CD14-positive monocyte (primary cell): ENCODE results near the gene NOC2L. TPM values are rescaled to one million over a fixed set of nuclear protein-coding genes. Genes with fewer than 3 reads are reported as not detected.

Experiments
- DNase-seq, 3 donors: peaks; one replicate each; pipeline ENCODE4 v3.0.0-alpha.2; 2011 to 2022
- H2AFZ ChIP-seq: 2 replicates; pipeline ENCODE4 v1.6.0; 2012; ENCODE audit warnings: mild to moderate bottlenecking, low read depth, low read length, inconsistent platforms; ENCODE audit not compliant: insufficient read depth, poor library complexity, severe bottlenecking
- H3K27ac ChIP-seq, 2 donors: 1 replicate in 1 of 2; 2 replicates in 1 of 2; pipeline ENCODE4 v1.5.1; 2012 to 2013; ENCODE audit warnings: low read length in 2 of 2, control low read depth in 1 of 2, inconsistent platforms in 1 of 2, low read depth in 1 of 2, mild to moderate bottlenecking in 1 of 2
- H3K27me3 ChIP-seq, 2 donors: one replicate each; pipeline versions ENCODE4 v1.6.0 to v1.6.1; 2011 to 2013; ENCODE audit warnings: low read length in 2 of 2; ENCODE audit not compliant: control insufficient read depth in 2 of 2, insufficient read depth in 2 of 2
- H3K36me3 ChIP-seq, 2 donors: replicated peaks in 1 of 2; 1 replicate in 1 of 2; 2 replicates in 1 of 2; pipeline versions ENCODE4 v1.5.1 to v1.6.1; 2012 to 2013; ENCODE audit warnings: low read length in 2 of 2, control low read depth in 1 of 2, inconsistent platforms in 1 of 2, mild to moderate bottlenecking in 1 of 2; ENCODE audit not compliant: insufficient read depth in 2 of 2, control insufficient read depth in 1 of 2
- H3K4me1 ChIP-seq, 2 donors: 1 replicate in 1 of 2; 2 replicates in 1 of 2; pipeline versions ENCODE4 v1.5.1 to v1.6.1; 2012 to 2013; ENCODE audit warnings: low read length in 2 of 2, control low read depth in 1 of 2, inconsistent platforms in 1 of 2, mild to moderate bottlenecking in 1 of 2, moderate library complexity in 1 of 2; ENCODE audit not compliant: insufficient read depth in 2 of 2, control insufficient read depth in 1 of 2
- H3K4me2 ChIP-seq: replicated peaks from 2 replicates; pipeline ENCODE3; 2012; ENCODE audit warnings: low read length, moderate library complexity, mild to moderate bottlenecking; ENCODE audit not compliant: poor library complexity, severe bottlenecking; ENCODE audit errors: extremely low read depth
- H3K4me3 ChIP-seq, 3 experiments: fragments of 200-600 bp in 1 of 3; sonication (generic) in 1 of 3; replicated peaks in 1 of 3; 1 replicate in 2 of 3; 2 replicates in 1 of 3; pipeline ENCODE4 v1.5.1; 2011 to 2013; ENCODE audit warnings: low read length in 3 of 3, mild to moderate bottlenecking in 3 of 3, control low read depth in 2 of 3, low read depth in 2 of 3, inconsistent platforms in 1 of 3, moderate library complexity in 1 of 3
- H3K79me2 ChIP-seq: 2 replicates; pipeline ENCODE4 v1.6.0; 2012; ENCODE audit warnings: mild to moderate bottlenecking, control low read depth, inconsistent platforms, low read length, moderate library complexity; ENCODE audit not compliant: insufficient read depth
- H3K9ac ChIP-seq: 2 replicates; pipeline ENCODE4 v1.6.0; 2017; ENCODE audit warnings: low read length, mild to moderate bottlenecking; ENCODE audit not compliant: insufficient read depth, poor library complexity, severe bottlenecking
- H3K9me3 ChIP-seq, 2 donors: replicated peaks in 1 of 2; 1 replicate in 1 of 2; 2 replicates in 1 of 2; pipeline versions ENCODE4 v1.5.1 to v1.6.1; 2012 to 2013; ENCODE audit warnings: low read length in 2 of 2, control low read depth in 1 of 2; ENCODE audit not compliant: control insufficient read depth in 1 of 2, insufficient read depth in 1 of 2
- H4K20me1 ChIP-seq: 2 replicates; pipeline ENCODE4 v1.6.0; 2012; ENCODE audit warnings: mild to moderate bottlenecking, low read length, control low read depth, moderate library complexity; ENCODE audit not compliant: insufficient read depth
- H3K27ac Mint-ChIP-seq, 7 donors: one replicate each; pipeline ENCODE4 v1.8.0; 2020; ENCODE audit warnings: mild to moderate bottlenecking in 7 of 7, mixed read lengths in 7 of 7, moderate library complexity in 6 of 7, inconsistent platforms in 2 of 7
- H3K27me3 Mint-ChIP-seq, 3 donors: one replicate each; pipeline ENCODE4 v1.8.0; 2021 to 2022; ENCODE audit warnings: low read depth in 3 of 3, mild to moderate bottlenecking in 3 of 3, mixed read lengths in 3 of 3, moderate library complexity in 3 of 3, inconsistent platforms in 1 of 3
- H3K36me3 Mint-ChIP-seq, 2 donors: one replicate each; pipeline ENCODE4 v1.8.0; 2020; ENCODE audit warnings: mixed read lengths in 2 of 2, inconsistent platforms in 1 of 2, mild to moderate bottlenecking in 1 of 2
- H3K4me1 Mint-ChIP-seq: one replicate; pipeline ENCODE4 v1.8.0; 2020; ENCODE audit warnings: mild to moderate bottlenecking, mixed read lengths
- H3K4me3 Mint-ChIP-seq, 2 donors: one replicate each; pipeline ENCODE4 v1.8.0; 2020; ENCODE audit warnings: mild to moderate bottlenecking in 2 of 2, mixed read lengths in 2 of 2, moderate library complexity in 1 of 2
- H3K9me3 Mint-ChIP-seq, 7 donors: one replicate each; pipeline ENCODE4 v1.8.0; 2020 to 2022; ENCODE audit warnings: mixed read lengths in 7 of 7, mild to moderate bottlenecking in 6 of 7, moderate library complexity in 6 of 7, inconsistent platforms in 2 of 7
- CTCF ChIP-seq: fragments of 200-600 bp; IDR thresholded peaks from one replicate; pipeline ENCODE4 v1.8.0; 2022; ENCODE audit warnings: antibody characterized with exemption, mild to moderate bottlenecking
- WGBS: methylation state at CpG from one replicate; pipeline ENCODE4 v1.1.5; 2013; ENCODE audit warnings: missing lambda C conversion rate; ENCODE audit not compliant: insufficient coverage; 5-methylcytosine and 5-hydroxymethylcytosine counted together
- intact Hi-C, 2 donors: fragments of 100-400 bp; cut with micrococcal nuclease; formaldehyde crosslinking; loops; one replicate each; pipeline versions ENCODE4 v1.15.0 to v1.15.1; 2023
- polyA plus RNA-seq, 3 donors: library from polyadenylated mRNA; depleted of rRNA in 1 of 3; unstranded in 2 of 3; stranded (reverse) in 1 of 3; fragments of 300-500 nt in 2 of 3; fragments of >200 nt in 1 of 3; fragmentation: Illumina TruSeq in 2 of 3; gene quantifications; 1 replicate in 2 of 3; 2 replicates in 1 of 3; pipeline ENCODE4 v1.2.3, GENCODE V29; 2012 to 2021

Gene NOC2L
- polyA plus RNA-seq, 3 donors = 34.5 to 47.9 (median 35.8) TPM

- Histone ChIP-seq H3K4me2 (peak overlapping the region; percentile 19), H3K4me3 (no peak overlapping the region), H3K79me2 (no peaks in the 10 kb centered on the region), H3K9ac (no peak overlapping the region), H2AFZ (no peak overlapping the region), H3K36me3 (no peaks in the 10 kb centered on the region), H3K27me3 (peaks cover 0 to 17% of the 10 kb centered on the region in 2 donors), H3K4me1 (peaks cover 5 to 8% of the 10 kb centered on the region in 2 donors), H4K20me1 (no peaks in the 10 kb centered on the region), H3K9me3 (peaks cover 0 to 5% of the 10 kb centered on the region in 2 donors), H3K27ac (no peak overlapping the region)
- H3K4me1 Mint-ChIP-seq = peaks cover 3% of the 10 kb centered on the region
- H3K4me3 Mint-ChIP-seq = peak overlapping the region; percentile 50 to 76
- H3K27me3 Mint-ChIP-seq = peaks cover 14 to 37% (median 22%) of the 10 kb centered on the region in 3 donors
- TF ChIP-seq CTCF = peak; percentile 75
- intact Hi-C loops = loop anchor here in 1 of 2 donors (2.0 kb wide), 1 partner anchor 71 kb away; no protein-coding TSS in a partner anchor
- no peak overlapping the region for H3K27ac Mint-ChIP-seq
- DNase-seq = peak in 2 of 3 donors; percentile 44 to 63
- peaks cover 0 to 5% (median 4%) of the 10 kb centered on the region in 7 donors for H3K9me3 Mint-ChIP-seq
- H3K36me3 Mint-ChIP-seq = no peaks in the 10 kb centered on the region
- 2% methylated on average over 27 of the region's 40 CpGs for WGBS
These were observed 17.0 kb upstream of the NOC2L start for GRCh38 chr1:975896-976683.

- Mint-ChIP-seq H3K27me3 (peaks cover 18 to 45% (median 27%) of the 10 kb centered on the region in 3 donors), H3K9me3 (peaks cover 0 to 5% (median 4%) of the 10 kb centered on the region in 7 donors), H3K27ac (no peak overlapping the region), H3K36me3 (no peaks in the 10 kb centered on the region), H3K4me3 (peak overlapping the region in 1 of 2 donors; percentile 76), H3K4me1 (peaks cover 3% of the 10 kb centered on the region)
- Histone ChIP-seq H2AFZ (no peak overlapping the region), H3K27me3 (peaks cover 3 to 24% of the 10 kb centered on the region in 2 donors), H3K4me1 (peaks cover 5 to 8% of the 10 kb centered on the region in 2 donors), H3K4me2 (no peak overlapping the region), H3K36me3 (no peaks in the 10 kb centered on the region), H3K9me3 (peaks cover 0 to 5% of the 10 kb centered on the region in 2 donors), H3K79me2 (no peaks in the 10 kb centered on the region), H3K9ac (no peak overlapping the region), H3K4me3 (no peak overlapping the region), H4K20me1 (no peaks in the 10 kb centered on the region), H3K27ac (no peak overlapping the region)
- WGBS = 87% methylated on average over 8 of the region's 9 CpGs
- TF ChIP-seq CTCF = no peak
- intact Hi-C loops = loop anchor here in 1 of 2 donors (2.0 kb wide), 1 partner anchor 71 kb away; no protein-coding TSS in a partner anchor
- no peak for DNase-seq
These were observed 16.3 kb upstream of the NOC2L start for GRCh38 chr1:975365-975764.
